Endothelial cell of umbilical vein (primary cell): ENCODE measurements around the gene TTLL7. TPM values are rescaled to one million over a fixed set of nuclear protein-coding genes. Genes with fewer than 3 reads are reported as not detected.

Experiments used
- BruUV-seq: library from RNA; stranded (reverse); fragments of 400-500 nt; replicated peaks from 2 replicates; lab custom pipeline; 2021; lab: Mats Ljungman, UMichigan
- CTCF ChIA-PET: fragments of 300-600, 350-600 bp; sonication (Branson Sonifier 250); formaldehyde crosslinking; loops from one replicate; lab custom pipeline; 2021; ENCODE audit warnings: antibody characterized with exemption, inconsistent platforms; lab: Charles Lee
- POLR2A ChIA-PET: fragments of 300-600, 350-600 bp; sonication (Branson Sonifier 250); formaldehyde crosslinking; loops from one replicate; lab custom pipeline; 2021; ENCODE audit warnings: antibody characterized with exemption, inconsistent platforms; lab: Charles Lee
- DNase-seq: peaks from one replicate; pipeline ENCODE4 v3.0.0-alpha.2; 2011; ENCODE audit warnings: low read depth, low spot score
- FAIRE-seq: peaks from 2 replicates; lab custom pipeline; 2011; peaks lifted over from hg19 to GRCh38; lab: Jason Lieb, UNC
- H2AFZ ChIP-seq: 2 replicates; pipeline ENCODE4 v1.6.0; 2012; ENCODE audit warnings: low read depth, low read length, control low read depth, inconsistent platforms
- H3K27ac ChIP-seq: 2 replicates; pipeline ENCODE4 v1.5.1; 2011; ENCODE audit warnings: low read depth, mild to moderate bottlenecking, control low read depth, low read length, moderate library complexity; ENCODE audit not compliant: insufficient read depth
- H3K27me3 ChIP-seq, 2 experiments: 2 replicates each; pipeline versions ENCODE4 v1.6.0 to v1.6.1; 2011; ENCODE audit warnings: low read length in 2 of 2, mixed read lengths in 1 of 2; ENCODE audit not compliant: control insufficient read depth in 2 of 2, insufficient read depth in 2 of 2
- H3K36me3 ChIP-seq, 2 experiments: 2 replicates in 1 of 2; 3 replicates in 1 of 2; pipeline ENCODE4 v1.5.1; 2011; ENCODE audit warnings: low read length in 2 of 2, mild to moderate bottlenecking in 1 of 2, moderate library complexity in 1 of 2; ENCODE audit not compliant: control insufficient read depth in 2 of 2, insufficient read depth in 2 of 2; ENCODE audit errors: extremely low read depth in 1 of 2
- H3K4me1 ChIP-seq: 3 replicates; pipeline ENCODE4 v1.5.1; 2011; ENCODE audit warnings: mild to moderate bottlenecking, low read length; ENCODE audit not compliant: control insufficient read depth, insufficient read depth; ENCODE audit errors: extremely low read depth
- H3K4me2 ChIP-seq: 2 replicates; pipeline ENCODE4 v1.6.1; 2011; ENCODE audit warnings: low read length, control low read depth, mixed read lengths; ENCODE audit not compliant: insufficient read depth
- H3K4me3 ChIP-seq, 3 experiments: fragments of 200-600 bp in 1 of 3; sonication (generic), shearing (Covaris generic) in 1 of 3; replicated peaks in 1 of 3; 2 replicates each; pipeline ENCODE4 v1.5.1; 2011 to 2016; ENCODE audit warnings: control low read depth in 3 of 3, low read length in 3 of 3, mild to moderate bottlenecking in 2 of 3, inconsistent platforms in 1 of 3, low read depth in 1 of 3, moderate library complexity in 1 of 3; ENCODE audit not compliant: insufficient read depth in 1 of 3
- H3K79me2 ChIP-seq: 2 replicates; pipeline ENCODE4 v1.6.0; 2012; ENCODE audit warnings: low read length, inconsistent platforms; ENCODE audit not compliant: control insufficient read depth, insufficient read depth
- H3K9ac ChIP-seq: replicated peaks from 2 replicates; pipeline ENCODE3; 2011; ENCODE audit warnings: low read length, control low read depth; ENCODE audit not compliant: insufficient read depth; ENCODE audit errors: extremely low read depth
- H3K9me1 ChIP-seq: replicated peaks from 3 replicates; pipeline ENCODE4 v1.6.0; 2011; ENCODE audit warnings: mild to moderate bottlenecking, low read length; ENCODE audit not compliant: control insufficient read depth, insufficient read depth; ENCODE audit errors: extremely low read depth
- H3K9me3 ChIP-seq: replicated peaks from 2 replicates; pipeline ENCODE4 v1.5.1; 2012; ENCODE audit warnings: low read length, inconsistent platforms; ENCODE audit not compliant: control insufficient read depth, insufficient read depth
- H4K20me1 ChIP-seq: replicated peaks from 2 replicates; pipeline ENCODE3; 2011; ENCODE audit warnings: mild to moderate bottlenecking, low read length; ENCODE audit not compliant: control insufficient read depth, insufficient read depth; ENCODE audit errors: extremely low read depth
- CTCF ChIP-seq, 2 donors: IDR thresholded peaks; 1 replicate in 1 of 2; 2 replicates in 1 of 2; pipeline ENCODE4 v1.5.1; 2011; ENCODE audit warnings: low read length in 2 of 2, mild to moderate bottlenecking in 2 of 2, moderate library complexity in 2 of 2, control low read depth in 1 of 2, inconsistent platforms in 1 of 2, low read depth in 1 of 2; ENCODE audit not compliant: insufficient read depth in 1 of 2; ENCODE audit errors: extremely low read depth in 1 of 2
- EZH2 ChIP-seq: IDR thresholded peaks from 2 replicates; pipeline ENCODE4 v1.6.1; 2012; ENCODE audit warnings: borderline replicate concordance, low read depth, mild to moderate bottlenecking, moderate library complexity, low read length, inconsistent platforms; ENCODE audit not compliant: severe bottlenecking
- FOS ChIP-seq: IDR thresholded peaks from 2 replicates; pipeline ENCODE4 v1.6.1; 2011; ENCODE audit warnings: mild to moderate bottlenecking, low read length, moderate library complexity, borderline replicate concordance; ENCODE audit not compliant: insufficient read depth
- GATA2 ChIP-seq: IDR thresholded peaks from 2 replicates; pipeline ENCODE4 v1.7.0; 2011; ENCODE audit warnings: low read depth, mild to moderate bottlenecking, moderate library complexity, mixed read lengths, low read length; ENCODE audit not compliant: insufficient read length, insufficient read depth
- JUN ChIP-seq: IDR thresholded peaks from 2 replicates; pipeline ENCODE4 v1.6.1; 2011; ENCODE audit warnings: borderline replicate concordance, low read depth; ENCODE audit not compliant: insufficient read length, insufficient read depth
- MAX ChIP-seq: IDR thresholded peaks from 2 replicates; pipeline ENCODE4 v1.6.1; 2011; ENCODE audit not compliant: insufficient read depth, insufficient read length
- MYC ChIP-seq: IDR thresholded peaks from one replicate; pipeline ENCODE4 v1.6.1; 2011; ENCODE audit warnings: mild to moderate bottlenecking, low read depth, low read length
- POLR2A ChIP-seq: IDR thresholded peaks from 2 replicates; pipeline ENCODE4 v1.6.1; 2012; ENCODE audit warnings: low read depth, mild to moderate bottlenecking, control low read depth, low read length
- POLR2AphosphoS5 ChIP-seq: IDR thresholded peaks from 2 replicates; pipeline ENCODE4 v1.6.1; 2012; ENCODE audit warnings: low read depth, mild to moderate bottlenecking, control low read depth, low read length, moderate library complexity; ENCODE audit not compliant: insufficient read depth
- dilution Hi-C: fragments of 300-500 bp; cut with MboI; formaldehyde crosslinking; loops from one replicate; pipeline ENCODE4 v1.15.0; 2019; ENCODE audit warnings: low sequenced_read_pairs; ENCODE audit not compliant: extremely low pct_ligation_motif_present
- intact Hi-C: fragments of 100-400 bp; cut with micrococcal nuclease; formaldehyde crosslinking; loops from one replicate; pipeline ENCODE4 v1.10.0; 2022
- polyA plus RNA-seq, 4 experiments: library from polyadenylated mRNA; depleted of rRNA in 3 of 4; stranded (reverse) in 3 of 4; unstranded in 1 of 4; fragments of >200 nt; gene quantifications; 2 replicates each; pipeline versions ENCODE4 v1.2.1 to v1.2.3, GENCODE V29; 2011 to 2012; ENCODE audit warnings: missing spikeins in 1 of 4
- total RNA-seq: library from RNA; stranded (reverse); gene quantifications from 2 replicates; pipeline ENCODE4 v1.2.3, GENCODE V29; 2021

Gene TTLL7
- total and polyA plus RNA-seq, 2 donors (not counting 3 experiments of a cell fraction or from before 2014, with no cell fraction given): 2.1 to 11.7 TPM

- Histone ChIP-seq H3K4me3 (no peak overlapping the region), H3K4me2 (no peak overlapping the region), H4K20me1 (peaks cover 2% of the 10 kb centered on the region), H3K27ac (no peak overlapping the region), H3K79me2 (no peaks in the 10 kb centered on the region), H3K9me3 (no peaks in the 10 kb centered on the region), H3K9ac (no peak overlapping the region), H3K36me3 (no peaks in the 10 kb centered on the region), H3K4me1 (no peaks in the 10 kb centered on the region), H3K9me1 (no peaks in the 10 kb centered on the region), H2AFZ (no peak overlapping the region), H3K27me3 (no peaks in the 10 kb centered on the region)
- ChIA-PET POLR2A (no interaction called here), CTCF (interaction anchor here (1.2 kb wide), 1 partner anchor 17 kb away, joined by 3 read pairs; no protein-coding TSS in a partner anchor)
- BruUV-seq: no TSS peak
- no peak for TF ChIP-seq JUN
- TF ChIP-seq CTCF (IDR thresholded peaks at IDR 0.05; ENCODE audit: extremely low read depth in 1 of 2, insufficient read depth in 1 of 2, low read depth in 1 of 2, low read length in 2 of 2): no peak
- no peak for TF ChIP-seq MAX
- DNase-seq: no peak
- FAIRE-seq: no peak
- dilution Hi-C loops: no loop called here
- intact Hi-C loops: no loop called here
Measured at GRCh38 chr1:83978056-83978455, 20.9 kb downstream of the TTLL7 start.

- no peak overlapping the region for H3K27ac ChIP-seq
- H3K4me2 ChIP-seq: no peak overlapping the region
- intact Hi-C loops: no loop called here
- no peaks in the 10 kb centered on the region for H3K4me1 ChIP-seq
- H3K9me1 ChIP-seq: no peaks in the 10 kb centered on the region
- H3K27me3 ChIP-seq: no peaks in the 10 kb centered on the region
- BruUV-seq: no TSS peak
- ChIA-PET CTCF (no interaction called here), POLR2A (no interaction called here)
- H3K36me3 ChIP-seq: no peaks in the 10 kb centered on the region
- H3K9me3 ChIP-seq: no peaks in the 10 kb centered on the region
- no peak overlapping the region for H3K4me3 ChIP-seq
- dilution Hi-C loops: no loop called here
- H3K9ac ChIP-seq: no peak overlapping the region
- no peak for DNase-seq
- FAIRE-seq: no peak
- H4K20me1 ChIP-seq: peaks cover 2% of the 10 kb centered on the region
- TF ChIP-seq MAX (no peak), CTCF (IDR thresholded peaks at IDR 0.05; ENCODE audit: extremely low read depth in 1 of 2, insufficient read depth in 1 of 2, low read depth in 1 of 2, low read length in 2 of 2) (no peak), GATA2 (no peak), POLR2AphosphoS5 (no peak), POLR2A (no peak), JUN (no peak), EZH2 (no peak), MYC (no peak), FOS (no peak)
- H2AFZ ChIP-seq: no peak overlapping the region
- H3K79me2 ChIP-seq: no peaks in the 10 kb centered on the region
Measured at GRCh38 chr1:83976920-83977319, 22.0 kb downstream of the TTLL7 start.
